OCI-LY3 (cell line): ENCODE results near the gene ERBB4.

ENCODE experiments used
- H2AFZ ChIP-seq: fragments of 200-600, 300-600 bp; shearing (Covaris generic); 2 replicates; pipeline ENCODE4 v1.6.0; 2014; ENCODE audit warnings: antibody characterized with exemption, low read depth, low read length
- H3K27ac ChIP-seq: fragments of 200-600, 300-600 bp; sonication (generic); 2 replicates; pipeline ENCODE4 v1.5.1; 2014; ENCODE audit warnings: mild to moderate bottlenecking, low read length, moderate library complexity, mixed read lengths
- H3K27me3 ChIP-seq: fragments of 200-600, 300-600 bp; sonication (generic); 2 replicates; pipeline ENCODE4 v1.6.1; 2014; ENCODE audit warnings: low read depth, low read length, mixed read lengths
- H3K36me3 ChIP-seq: fragments of 200-600, 300-600 bp; sonication (generic); replicated peaks from 2 replicates; pipeline ENCODE3; 2014; ENCODE audit warnings: low read depth, low read length, mixed read lengths
- H3K4me1 ChIP-seq: fragments of 300-600, 200-600 bp; sonication (generic); 2 replicates; pipeline ENCODE4 v1.6.1; 2014; ENCODE audit warnings: low read length, mixed read lengths
- H3K4me2 ChIP-seq: fragments of 200-600, 300-600 bp; sonication (generic); 2 replicates; pipeline ENCODE4 v1.6.1; 2014; ENCODE audit warnings: low read length, mixed read lengths
- H3K4me3 ChIP-seq: fragments of 300-600, 200-600 bp; sonication (generic); 2 replicates; pipeline ENCODE4 v1.5.1; 2014; ENCODE audit warnings: antibody characterized with exemption, mild to moderate bottlenecking, low read length, moderate library complexity
- H3K79me2 ChIP-seq: fragments of 300-600, 200-600 bp; shearing (Covaris generic); 2 replicates; pipeline ENCODE4 v1.6.1; 2014; ENCODE audit warnings: mild to moderate bottlenecking, low read length, mixed read lengths
- H3K9ac ChIP-seq: fragments of 300-600, 200-600 bp; shearing (Covaris generic); 2 replicates; pipeline ENCODE4 v1.6.0; 2014; ENCODE audit warnings: mild to moderate bottlenecking, low read length, moderate library complexity
- H3K9me3 ChIP-seq: fragments of 200-600, 300-600 bp; shearing (Covaris generic); 2 replicates; pipeline ENCODE4 v1.6.1; 2014; ENCODE audit warnings: low read length, mixed read lengths; ENCODE audit not compliant: insufficient read depth
- H4K20me1 ChIP-seq: fragments of 200-600, 300-600 bp; sonication (generic); 2 replicates; pipeline ENCODE4 v1.6.1; 2016; ENCODE audit warnings: low read length, mixed read lengths; ENCODE audit not compliant: insufficient read depth
- EZH2phosphoT487 ChIP-seq: fragments of 200-600 bp; shearing (Covaris generic); IDR thresholded peaks from 2 replicates; pipeline ENCODE4 v1.6.1; 2018; ENCODE audit warnings: antibody characterized with exemption, mixed run types, low read depth
- TF ChIP-seq, protein P1 (sequence below): fragments of 200-600, 300-600 bp; sonication (generic); IDR thresholded peaks from 2 replicates; pipeline ENCODE4 v1.5.1; 2014; ENCODE audit warnings: antibody characterized with exemption, low read length, low read depth

The ERBB4 gene

DNA sequence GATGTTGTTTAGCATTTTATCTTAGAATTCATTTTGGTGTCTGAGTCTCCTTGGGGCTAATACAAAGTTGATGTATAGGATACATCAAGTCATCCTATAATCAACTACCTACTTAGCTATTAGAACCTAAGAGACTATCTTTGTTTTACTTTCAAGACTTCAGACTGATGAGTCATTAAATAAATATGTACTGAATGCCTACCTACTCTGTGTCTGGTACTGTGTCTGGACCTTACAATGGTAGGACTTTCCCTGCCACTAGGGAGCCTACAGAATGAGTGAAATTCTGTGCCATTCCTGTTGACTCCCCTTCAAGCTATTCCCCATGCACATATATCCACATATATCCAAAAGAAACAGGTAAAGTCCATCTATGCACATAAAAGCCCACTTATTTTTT is 114.5 kb downstream of the ERBB4 start:
- Histone ChIP-seq H3K4me3 (no peak overlapping the region), H3K27ac (no peak overlapping the region), H3K79me2 (no peaks in the 10 kb centered on the region), H2AFZ (no peak overlapping the region), H3K36me3 (no peaks in the 10 kb centered on the region), H3K27me3 (no peaks in the 10 kb centered on the region), H3K9me3 (no peaks in the 10 kb centered on the region), H3K4me2 (no peak overlapping the region), H3K9ac (no peak overlapping the region), H4K20me1 (no peaks in the 10 kb centered on the region), H3K4me1 (no peaks in the 10 kb centered on the region)
- TF ChIP-seq EZH2phosphoT487: no peak
- TF ChIP-seq, protein P1, sequence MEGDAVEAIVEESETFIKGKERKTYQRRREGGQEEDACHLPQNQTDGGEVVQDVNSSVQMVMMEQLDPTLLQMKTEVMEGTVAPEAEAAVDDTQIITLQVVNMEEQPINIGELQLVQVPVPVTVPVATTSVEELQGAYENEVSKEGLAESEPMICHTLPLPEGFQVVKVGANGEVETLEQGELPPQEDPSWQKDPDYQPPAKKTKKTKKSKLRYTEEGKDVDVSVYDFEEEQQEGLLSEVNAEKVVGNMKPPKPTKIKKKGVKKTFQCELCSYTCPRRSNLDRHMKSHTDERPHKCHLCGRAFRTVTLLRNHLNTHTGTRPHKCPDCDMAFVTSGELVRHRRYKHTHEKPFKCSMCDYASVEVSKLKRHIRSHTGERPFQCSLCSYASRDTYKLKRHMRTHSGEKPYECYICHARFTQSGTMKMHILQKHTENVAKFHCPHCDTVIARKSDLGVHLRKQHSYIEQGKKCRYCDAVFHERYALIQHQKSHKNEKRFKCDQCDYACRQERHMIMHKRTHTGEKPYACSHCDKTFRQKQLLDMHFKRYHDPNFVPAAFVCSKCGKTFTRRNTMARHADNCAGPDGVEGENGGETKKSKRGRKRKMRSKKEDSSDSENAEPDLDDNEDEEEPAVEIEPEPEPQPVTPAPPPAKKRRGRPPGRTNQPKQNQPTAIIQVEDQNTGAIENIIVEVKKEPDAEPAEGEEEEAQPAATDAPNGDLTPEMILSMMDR: no peak

DNA sequence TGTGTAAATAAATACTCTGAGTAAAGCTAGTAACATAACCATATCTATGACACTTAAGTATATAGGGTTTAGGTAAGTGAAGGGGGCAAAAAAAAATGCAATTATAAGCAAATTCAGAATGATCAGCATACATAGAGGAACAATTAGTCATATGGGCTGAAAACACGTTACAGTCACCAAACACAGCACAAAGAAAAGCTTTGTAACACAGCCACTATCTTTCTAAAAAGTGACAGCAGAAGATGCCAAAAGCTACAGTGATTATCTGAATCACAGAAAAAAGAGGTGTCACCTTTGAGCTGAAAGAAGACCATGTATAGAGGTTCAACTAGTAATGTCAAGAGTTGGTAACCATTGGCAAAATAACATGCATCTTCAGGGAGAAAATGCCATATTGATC is 115.5 kb downstream of the ERBB4 start:
- no peak overlapping the region for H3K4me2 ChIP-seq
- H4K20me1 ChIP-seq: no peaks in the 10 kb centered on the region
- H3K4me3 ChIP-seq: no peak overlapping the region
- H3K36me3 ChIP-seq: no peaks in the 10 kb centered on the region
- no peaks in the 10 kb centered on the region for H3K4me1 ChIP-seq
- no peak overlapping the region for H2AFZ ChIP-seq
- H3K27me3 ChIP-seq: no peaks in the 10 kb centered on the region
- no peak overlapping the region for H3K27ac ChIP-seq
- TF ChIP-seq, protein P1: no peak
- no peak for TF ChIP-seq EZH2phosphoT487
- H3K9me3 ChIP-seq: no peaks in the 10 kb centered on the region
- H3K79me2 ChIP-seq: no peaks in the 10 kb centered on the region
- H3K9ac ChIP-seq: no peak overlapping the region

- H2AFZ ChIP-seq: no peak overlapping the region
- no peak for TF ChIP-seq EZH2phosphoT487
- TF ChIP-seq, protein P1: no peak
Observed at GRCh38 chr2:212421556-212422334, 116.9 kb downstream of the ERBB4 start.

DNA sequence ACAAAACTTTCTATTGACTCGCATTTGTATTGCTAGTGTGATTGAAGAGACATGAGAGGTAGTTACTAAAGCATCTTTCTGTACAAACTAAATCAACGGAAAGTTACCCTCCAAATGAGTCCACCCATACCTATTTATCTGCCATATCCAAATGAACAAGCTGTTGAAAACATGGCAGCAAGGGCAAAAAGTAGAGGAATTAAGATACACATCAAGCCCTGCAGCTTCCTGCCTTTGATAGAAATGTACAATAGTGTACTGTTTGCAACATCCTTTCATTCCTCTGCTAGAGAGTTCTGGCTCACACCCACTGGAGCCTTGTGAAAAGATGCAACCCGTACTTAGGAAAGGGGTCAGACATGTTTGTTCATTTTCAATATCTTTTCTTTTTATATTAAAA is 122.5 kb downstream of the ERBB4 start:
- no peak overlapping the region for H3K9ac ChIP-seq
- no peaks in the 10 kb centered on the region for H3K9me3 ChIP-seq
- no peak overlapping the region for H3K4me2 ChIP-seq
- 0 out of 2 replicates have a peak overlapping the region, but pooled peaks have one; percentile 27 for H2AFZ ChIP-seq
- no peaks in the 10 kb centered on the region for H3K79me2 ChIP-seq
- H4K20me1 ChIP-seq: no peaks in the 10 kb centered on the region
- H3K27ac ChIP-seq: no peak overlapping the region
- no peaks in the 10 kb centered on the region for H3K4me1 ChIP-seq
- TF ChIP-seq, protein P1: no peak
- TF ChIP-seq EZH2phosphoT487: no peak
- H3K36me3 ChIP-seq: no peaks in the 10 kb centered on the region
- no peaks in the 10 kb centered on the region for H3K27me3 ChIP-seq
- no peak overlapping the region for H3K4me3 ChIP-seq

More at GRCh38 chr2:212421556-212422334, 116.9 kb downstream of the ERBB4 start:
- H3K36me3 ChIP-seq: no peaks in the 10 kb centered on the region
- H3K4me3 ChIP-seq: no peak overlapping the region
- no peaks in the 10 kb centered on the region for H3K27me3 ChIP-seq
- H4K20me1 ChIP-seq: no peaks in the 10 kb centered on the region
- no peaks in the 10 kb centered on the region for H3K79me2 ChIP-seq
- no peaks in the 10 kb centered on the region for H3K9me3 ChIP-seq
- no peak overlapping the region for H3K9ac ChIP-seq
- no peak overlapping the region for H3K4me2 ChIP-seq
- H3K4me1 ChIP-seq: no peaks in the 10 kb centered on the region
- H3K27ac ChIP-seq: no peak overlapping the region
